ENCODE measurements around the gene SELENOM.

Gene SELENOM

GRCh38 chr22:31100762-31101525 lies 6.4 kb downstream of the SELENOM start:
- Histone ChIP-seq H4K91ac (ENCODE audit: low read length) (no peak overlapping the region), H3K79me1 (replicated peaks; ENCODE audit: low read length, poor library complexity, severe bottlenecking) (peaks cover 11% of the 10 kb centered on the region), H3K36me3 (ENCODE audit: control insufficient read depth in 1 of 2, insufficient read depth in 2 of 2, low read depth in 1 of 2, low read length in 2 of 2) (peaks cover 82 to 93% of the 10 kb centered on the region in 2 experiments), H2BK12ac (ENCODE audit: low read length in 2 of 2) (no peak overlapping the region), H3K18ac (ENCODE audit: low read depth in 1 of 2, low read length in 2 of 2) (no peak overlapping the region), H3K27ac (ENCODE audit: low read length, poor library complexity, severe bottlenecking) (no peak overlapping the region), H3K4me3 (ENCODE audit: insufficient read depth in 1 of 2, low read depth in 1 of 2, low read length in 2 of 2) (no peak overlapping the region), H3K27me3 (ENCODE audit: control insufficient read depth in 1 of 2, insufficient read depth in 1 of 2, low read length in 2 of 2) (no peaks in the 10 kb centered on the region), H3K9ac (ENCODE audit: low read length) (no peak overlapping the region), H3K4me1 (ENCODE audit: control insufficient read depth, insufficient read depth, low read depth, low read length) (peaks cover 31% of the 10 kb centered on the region), H2BK15ac (ENCODE audit: low read depth, poor library complexity, severe bottlenecking) (peak overlapping the region; percentile 50), H2BK120ac (ENCODE audit: low read depth, low read length) (no peak overlapping the region), H3K4me2 (ENCODE audit: low read length, poor library complexity, severe bottlenecking) (no peak overlapping the region), H3K14ac (ENCODE audit: low read length in 2 of 2) (no peak overlapping the region), H3K23ac (ENCODE audit: low read length in 2 of 2) (no peak overlapping the region), H4K8ac (ENCODE audit: low read length) (peak overlapping the region; percentile 15), H3K9me3 (ENCODE audit: control insufficient read depth, low read length) (no peaks in the 10 kb centered on the region), H2AK5ac (ENCODE audit: low read length, severe bottlenecking) (no peak overlapping the region), H2AFZ (ENCODE audit: low read depth, low read length) (no peak overlapping the region), H2BK5ac (ENCODE audit: low read depth, low read length, poor library complexity, severe bottlenecking) (no peak overlapping the region), H3K4ac (ENCODE audit: low read depth in 1 of 2, low read length in 2 of 2) (no peak overlapping the region)
- DNase-seq: no peak
- WGBS: 98% methylated on average over 16 of the region's 18 CpGs

- H4K8ac ChIP-seq (ENCODE audit: low read length): no peak overlapping the region
- no peak overlapping the region for H3K4me3 ChIP-seq (ENCODE audit: insufficient read depth in 1 of 2, low read depth in 1 of 2, low read length in 2 of 2)
- no peak overlapping the region for H2BK5ac ChIP-seq (ENCODE audit: low read depth, low read length, poor library complexity, severe bottlenecking)
- 98% methylated on average over 30 of the region's 34 CpGs for WGBS
- H4K91ac ChIP-seq (ENCODE audit: low read length): no peak overlapping the region
- H3K18ac ChIP-seq (ENCODE audit: low read depth in 1 of 2, low read length in 2 of 2): no peak overlapping the region
- H3K9ac ChIP-seq (ENCODE audit: low read length): peak overlapping the region; percentile 27
- H2BK15ac ChIP-seq (ENCODE audit: low read depth, poor library complexity, severe bottlenecking): peak overlapping the region; percentile 31
- H2BK12ac ChIP-seq (ENCODE audit: low read length in 2 of 2): no peak overlapping the region
- no peak for DNase-seq
- H3K4me2 ChIP-seq (ENCODE audit: low read length, poor library complexity, severe bottlenecking): no peak overlapping the region
- no peak overlapping the region for H2AK5ac ChIP-seq (ENCODE audit: low read length, severe bottlenecking)
- H3K14ac ChIP-seq (ENCODE audit: low read length in 2 of 2): no peak overlapping the region
- no peak overlapping the region for H2AFZ ChIP-seq (ENCODE audit: low read depth, low read length)
- no peak overlapping the region for H3K23ac ChIP-seq (ENCODE audit: low read length in 2 of 2)
- H3K9me3 ChIP-seq (ENCODE audit: control insufficient read depth, low read length): no peaks in the 10 kb centered on the region
- peaks cover 26% of the 10 kb centered on the region for H3K4me1 ChIP-seq (ENCODE audit: control insufficient read depth, insufficient read depth, low read depth, low read length)
- no peak overlapping the region for H2BK120ac ChIP-seq (ENCODE audit: low read depth, low read length)
- H3K36me3 ChIP-seq (ENCODE audit: control insufficient read depth in 1 of 2, insufficient read depth in 2 of 2, low read depth in 1 of 2, low read length in 2 of 2): peaks cover 83 to 94% of the 10 kb centered on the region in 2 experiments
- no peak overlapping the region for H3K27ac ChIP-seq (ENCODE audit: low read length, poor library complexity, severe bottlenecking)
- H3K79me1 ChIP-seq (replicated peaks; ENCODE audit: low read length, poor library complexity, severe bottlenecking): peaks cover 18% of the 10 kb centered on the region
- no peaks in the 10 kb centered on the region for H3K27me3 ChIP-seq (ENCODE audit: control insufficient read depth in 1 of 2, insufficient read depth in 1 of 2, low read length in 2 of 2)
- H3K4ac ChIP-seq (ENCODE audit: low read depth in 1 of 2, low read length in 2 of 2): no peak overlapping the region
Observed at GRCh38 chr22:31099841-31100761, 7.3 kb downstream of the SELENOM start.

GRCh38 chr22:31099386-31099785 lies 8.0 kb downstream of the SELENOM start:
- Histone ChIP-seq H2BK15ac (ENCODE audit: low read depth, poor library complexity, severe bottlenecking) (no peak overlapping the region), H3K23ac (ENCODE audit: low read length in 2 of 2) (no peak overlapping the region), H3K36me3 (ENCODE audit: control insufficient read depth in 1 of 2, insufficient read depth in 2 of 2, low read depth in 1 of 2, low read length in 2 of 2) (peaks cover 84 to 94% of the 10 kb centered on the region in 2 experiments), H4K91ac (ENCODE audit: low read length) (no peak overlapping the region), H3K4me2 (ENCODE audit: low read length, poor library complexity, severe bottlenecking) (no peak overlapping the region), H2BK5ac (ENCODE audit: low read depth, low read length, poor library complexity, severe bottlenecking) (no peak overlapping the region), H2AFZ (ENCODE audit: low read depth, low read length) (no peak overlapping the region), H4K8ac (ENCODE audit: low read length) (no peak overlapping the region), H3K27ac (ENCODE audit: low read length, poor library complexity, severe bottlenecking) (no peak overlapping the region), H3K27me3 (ENCODE audit: control insufficient read depth in 1 of 2, insufficient read depth in 1 of 2, low read length in 2 of 2) (no peaks in the 10 kb centered on the region), H3K4ac (ENCODE audit: low read depth in 1 of 2, low read length in 2 of 2) (no peak overlapping the region), H3K18ac (ENCODE audit: low read depth in 1 of 2, low read length in 2 of 2) (no peak overlapping the region), H3K9ac (ENCODE audit: low read length) (peak overlapping the region; percentile 27), H3K4me3 (ENCODE audit: insufficient read depth in 1 of 2, low read depth in 1 of 2, low read length in 2 of 2) (no peak overlapping the region), H2AK5ac (ENCODE audit: low read length, severe bottlenecking) (no peak overlapping the region), H3K9me3 (ENCODE audit: control insufficient read depth, low read length) (no peaks in the 10 kb centered on the region), H3K14ac (ENCODE audit: low read length in 2 of 2) (no peak overlapping the region), H2BK12ac (ENCODE audit: low read length in 2 of 2) (no peak overlapping the region), H2BK120ac (ENCODE audit: low read depth, low read length) (no peak overlapping the region), H3K4me1 (ENCODE audit: control insufficient read depth, insufficient read depth, low read depth, low read length) (peaks cover 22% of the 10 kb centered on the region), H3K79me1 (replicated peaks; ENCODE audit: low read length, poor library complexity, severe bottlenecking) (peaks cover 20% of the 10 kb centered on the region)
- WGBS: 97% methylated on average over 6 of the region's 6 CpGs
- DNase-seq: no peak

- Histone ChIP-seq H2BK12ac (ENCODE audit: low read length in 2 of 2) (no peak overlapping the region), H3K9ac (ENCODE audit: low read length) (peak overlapping the region; percentile 27), H3K4me3 (ENCODE audit: insufficient read depth in 1 of 2, low read depth in 1 of 2, low read length in 2 of 2) (no peak overlapping the region), H3K4me1 (ENCODE audit: control insufficient read depth, insufficient read depth, low read depth, low read length) (peaks cover 22% of the 10 kb centered on the region), H2AFZ (ENCODE audit: low read depth, low read length) (no peak overlapping the region), H2BK15ac (ENCODE audit: low read depth, poor library complexity, severe bottlenecking) (no peak overlapping the region), H3K14ac (ENCODE audit: low read length in 2 of 2) (no peak overlapping the region), H3K36me3 (ENCODE audit: control insufficient read depth in 1 of 2, insufficient read depth in 2 of 2, low read depth in 1 of 2, low read length in 2 of 2) (peaks cover 84 to 94% of the 10 kb centered on the region in 2 experiments), H2BK120ac (ENCODE audit: low read depth, low read length) (no peak overlapping the region), H3K9me3 (ENCODE audit: control insufficient read depth, low read length) (no peaks in the 10 kb centered on the region), H2BK5ac (ENCODE audit: low read depth, low read length, poor library complexity, severe bottlenecking) (no peak overlapping the region), H3K4ac (ENCODE audit: low read depth in 1 of 2, low read length in 2 of 2) (no peak overlapping the region), H3K27me3 (ENCODE audit: control insufficient read depth in 1 of 2, insufficient read depth in 1 of 2, low read length in 2 of 2) (no peaks in the 10 kb centered on the region), H4K91ac (ENCODE audit: low read length) (no peak overlapping the region), H2AK5ac (ENCODE audit: low read length, severe bottlenecking) (no peak overlapping the region), H4K8ac (ENCODE audit: low read length) (no peak overlapping the region), H3K27ac (ENCODE audit: low read length, poor library complexity, severe bottlenecking) (no peak overlapping the region), H3K79me1 (replicated peaks; ENCODE audit: low read length, poor library complexity, severe bottlenecking) (peaks cover 24% of the 10 kb centered on the region), H3K23ac (ENCODE audit: low read length in 2 of 2) (no peak overlapping the region), H3K18ac (ENCODE audit: low read depth in 1 of 2, low read length in 2 of 2) (no peak overlapping the region), H3K4me2 (ENCODE audit: low read length, poor library complexity, severe bottlenecking) (no peak overlapping the region)
- DNase-seq: no peak
- WGBS: 78% methylated on average over 36 of the region's 36 CpGs
Observed at GRCh38 chr22:31098632-31099110, 8.7 kb downstream of the SELENOM start.

Data from mesenchymal stem cell (in vitro differentiated cells and primary cell).